ENCODE measurements around the gene DDX17.

DNA sequence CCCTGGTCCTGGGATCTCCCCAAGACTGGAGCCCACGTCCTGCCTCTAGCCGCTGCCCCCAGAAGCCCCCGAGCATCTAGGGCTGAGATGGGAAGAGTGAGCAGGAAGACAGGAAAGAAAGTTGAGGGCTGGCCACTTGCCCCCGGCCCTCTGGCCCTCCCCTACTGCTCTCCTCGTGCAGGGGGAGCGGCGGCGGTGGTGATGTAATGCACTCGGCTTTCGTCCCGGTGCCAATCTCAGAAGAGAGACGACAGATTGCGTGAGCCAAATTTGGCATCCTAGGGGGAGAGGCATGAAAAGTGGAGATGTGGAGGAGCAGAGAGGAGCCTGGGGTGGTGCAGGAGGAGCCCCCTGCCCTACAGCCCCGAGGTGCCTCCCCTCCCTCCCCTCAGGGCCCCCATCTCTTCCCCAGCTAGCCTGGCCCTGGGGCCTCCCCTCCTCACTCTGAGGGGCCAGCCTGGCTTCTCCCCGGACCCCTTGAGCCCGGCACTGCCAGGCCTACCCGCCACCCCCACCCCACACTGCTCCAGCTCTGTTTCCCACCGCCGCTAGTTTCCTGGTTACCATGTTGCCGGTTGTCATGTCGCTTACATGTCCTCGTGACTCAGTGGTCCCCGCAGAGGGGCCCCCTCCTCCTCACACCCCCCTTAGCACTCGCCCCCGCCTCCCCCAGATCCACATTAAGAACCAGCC lies 53.6 kb downstream of the DDX17 start:
- TF ChIP-seq BHLHE40 (IDR thresholded peaks at IDR 0.05; ENCODE audit: low read depth, low read length): no peak
- TF ChIP-seq, protein P1, sequence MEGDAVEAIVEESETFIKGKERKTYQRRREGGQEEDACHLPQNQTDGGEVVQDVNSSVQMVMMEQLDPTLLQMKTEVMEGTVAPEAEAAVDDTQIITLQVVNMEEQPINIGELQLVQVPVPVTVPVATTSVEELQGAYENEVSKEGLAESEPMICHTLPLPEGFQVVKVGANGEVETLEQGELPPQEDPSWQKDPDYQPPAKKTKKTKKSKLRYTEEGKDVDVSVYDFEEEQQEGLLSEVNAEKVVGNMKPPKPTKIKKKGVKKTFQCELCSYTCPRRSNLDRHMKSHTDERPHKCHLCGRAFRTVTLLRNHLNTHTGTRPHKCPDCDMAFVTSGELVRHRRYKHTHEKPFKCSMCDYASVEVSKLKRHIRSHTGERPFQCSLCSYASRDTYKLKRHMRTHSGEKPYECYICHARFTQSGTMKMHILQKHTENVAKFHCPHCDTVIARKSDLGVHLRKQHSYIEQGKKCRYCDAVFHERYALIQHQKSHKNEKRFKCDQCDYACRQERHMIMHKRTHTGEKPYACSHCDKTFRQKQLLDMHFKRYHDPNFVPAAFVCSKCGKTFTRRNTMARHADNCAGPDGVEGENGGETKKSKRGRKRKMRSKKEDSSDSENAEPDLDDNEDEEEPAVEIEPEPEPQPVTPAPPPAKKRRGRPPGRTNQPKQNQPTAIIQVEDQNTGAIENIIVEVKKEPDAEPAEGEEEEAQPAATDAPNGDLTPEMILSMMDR (conservative IDR thresholded peaks at IDR 0.05; ENCODE audit: low read depth, low read length): no peak
- TF ChIP-seq RFX5 (IDR thresholded peaks at IDR 0.05; ENCODE audit: low read depth, low read length): no peak
- TF ChIP-seq RCOR1 (IDR thresholded peaks at IDR 0.05; ENCODE audit: insufficient replicate concordance, low read length): no peak
